HTR-8/SVneo (cell line): ENCODE results near the gene CRISP3.

Source experiments
- DNase-seq: peaks from one replicate; pipeline ENCODE4 v3.0.0; 2011; ENCODE audit warnings: low spot score, mixed read lengths; ENCODE audit not compliant: insufficient read length
- FAIRE-seq: peaks from 2 replicates; lab custom pipeline; 2011; peaks lifted over from hg19 to GRCh38; lab: Jason Lieb, UNC

The CRISP3 gene

DNA sequence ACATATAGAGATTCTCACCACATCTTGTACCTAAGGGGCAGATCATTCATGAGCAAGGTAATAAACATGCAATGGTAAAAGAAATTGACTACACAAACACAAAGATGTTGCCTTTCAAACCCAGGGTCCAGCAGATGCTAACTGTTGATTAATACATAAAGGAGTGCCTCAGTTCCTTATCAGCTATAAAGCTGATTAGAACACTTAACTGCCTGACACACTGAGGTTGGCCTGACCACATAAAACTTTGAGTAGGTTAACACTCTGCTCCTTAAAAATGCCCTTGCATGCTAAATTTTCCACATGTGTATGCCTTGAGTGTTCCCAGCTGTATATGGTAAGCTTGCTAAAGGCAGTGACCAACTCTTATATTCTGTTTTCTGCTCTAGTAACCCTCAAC, 45.7 kb downstream of the CRISP3 start:
- DNase-seq (no peak), FAIRE-seq (no peak)

DNA sequence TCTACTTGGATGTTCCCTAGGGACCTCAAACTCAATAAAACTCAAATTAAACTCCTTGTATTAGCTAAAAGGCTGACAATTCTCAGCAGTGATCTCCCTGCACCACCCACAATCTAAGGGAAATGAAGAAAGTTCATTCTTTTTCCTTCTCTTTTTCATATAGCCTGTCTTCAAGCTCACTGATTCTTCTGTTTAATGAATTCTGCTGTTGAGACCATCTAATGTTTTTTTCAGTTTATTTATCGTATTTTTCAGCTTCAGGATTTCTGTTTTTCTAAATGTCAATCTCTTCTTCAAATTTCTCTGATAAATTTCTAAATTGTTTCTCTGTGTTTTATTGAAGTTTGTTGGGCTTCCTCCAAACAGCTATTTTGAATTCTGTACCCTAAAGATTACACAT, 50.7 kb downstream of the CRISP3 start:
- no peak for DNase-seq
- FAIRE-seq: no peak

DNA sequence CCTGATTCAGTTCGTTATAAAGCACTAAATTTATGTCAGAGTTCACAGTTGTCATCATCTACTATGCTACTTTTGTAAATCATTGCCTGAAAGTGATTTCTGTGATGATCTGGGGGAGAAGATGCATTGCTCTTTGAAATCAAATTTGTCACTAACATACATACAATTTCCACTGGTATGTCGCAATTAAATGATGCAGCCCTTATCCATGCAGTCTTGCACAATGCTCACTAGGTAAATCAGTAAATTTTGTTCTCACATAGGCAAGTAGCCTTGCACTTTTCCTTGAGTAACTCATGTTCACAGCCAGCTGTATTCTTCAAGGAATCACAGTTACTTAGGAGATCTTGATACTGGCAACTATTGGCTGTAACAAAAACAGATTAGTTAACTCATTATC, 51.7 kb downstream of the CRISP3 start:
- FAIRE-seq (no peak), DNase-seq (no peak)
